H1 (cell line): Measurements from ENCODE around the gene EPB41L4A. TPM values are rescaled to one million over a fixed set of nuclear protein-coding genes. Genes with fewer than 3 reads are reported as not detected.

Source experiments
- CTCF ChIA-PET: fragments of 300-600 bp; sonication (Branson Sonifier 250); formaldehyde crosslinking; loops from one replicate; lab custom pipeline; 2021; ENCODE audit not compliant: partially characterized antibody; lab: Charles Lee
- POLR2A ChIA-PET: fragments of 300-600 bp; sonication (Branson Sonifier 250); formaldehyde crosslinking; loops from one replicate; lab custom pipeline; 2021; ENCODE audit warnings: inconsistent platforms; ENCODE audit not compliant: partially characterized antibody; lab: Charles Lee
- DNase-seq, 2 experiments: peaks; one replicate each; pipeline versions ENCODE4 v3.0.0 to v3.0.0-alpha.2; 2010 to 2022; ENCODE audit warnings: low spot score in 2 of 2, low read depth in 1 of 2, mixed read lengths in 1 of 2
- FAIRE-seq: peaks from 2 replicates; lab custom pipeline; 2011; peaks lifted over from hg19 to GRCh38; lab: Jason Lieb, UNC
- H2AFZ ChIP-seq: 2 replicates; pipeline ENCODE4 v1.8.1; 2012; ENCODE audit warnings: low read length, inconsistent platforms
- H2AK5ac ChIP-seq: 2 replicates; pipeline ENCODE4 v1.6.1; 2013; ENCODE audit warnings: low read depth, low read length
- H2BK120ac ChIP-seq: replicated peaks from 2 replicates; pipeline ENCODE3; 2013; ENCODE audit warnings: low read depth, low read length, inconsistent platforms
- H2BK12ac ChIP-seq: 2 replicates; pipeline ENCODE4 v1.6.1; 2013; ENCODE audit warnings: low read depth, low read length
- H2BK15ac ChIP-seq: 2 replicates; pipeline ENCODE4 v1.6.1; 2013; ENCODE audit warnings: low read length
- H2BK20ac ChIP-seq: 2 replicates; pipeline ENCODE4 v1.6.1; 2013; ENCODE audit warnings: low read length
- H2BK5ac ChIP-seq: 2 replicates; pipeline ENCODE4 v1.6.1; 2013; ENCODE audit warnings: low read depth, low read length
- H3K14ac ChIP-seq: 2 replicates; pipeline ENCODE4 v1.6.1; 2013; ENCODE audit warnings: inconsistent platforms; ENCODE audit not compliant: insufficient read length
- H3K18ac ChIP-seq: 2 replicates; pipeline ENCODE4 v1.6.1; 2013; ENCODE audit warnings: low read length; ENCODE audit errors: extremely low read depth
- H3K23ac ChIP-seq: 2 replicates; pipeline ENCODE4 v1.6.1; 2013; ENCODE audit warnings: inconsistent platforms; ENCODE audit not compliant: insufficient read length
- H3K23me2 ChIP-seq: 2 replicates; pipeline ENCODE4 v1.6.1; 2013; ENCODE audit warnings: low read depth, low read length
- H3K27ac ChIP-seq: 2 replicates; pipeline ENCODE4 v1.6.1; 2011; ENCODE audit warnings: low read depth, low read length, inconsistent platforms
- H3K27me3 ChIP-seq, 4 experiments: replicated peaks in 1 of 4; 1 replicate in 1 of 4; 2 replicates in 3 of 4; pipeline versions ENCODE4 v1.6.1 to v1.8.1; 2011 to 2013; ENCODE audit warnings: low read length in 3 of 4, mild to moderate bottlenecking in 3 of 4, inconsistent platforms in 2 of 4, mixed read lengths in 2 of 4, moderate library complexity in 1 of 4; ENCODE audit not compliant: control insufficient read depth in 3 of 4, insufficient read depth in 3 of 4; ENCODE audit errors: extremely low read depth in 1 of 4
- H3K36me3 ChIP-seq, 4 experiments: 2 replicates each; pipeline versions ENCODE4 v1.6.1 to v1.8.1; 2011 to 2013; ENCODE audit warnings: mild to moderate bottlenecking in 4 of 4, low read length in 3 of 4, moderate library complexity in 2 of 4, control low read depth in 1 of 4, inconsistent platforms in 1 of 4; ENCODE audit not compliant: insufficient read depth in 4 of 4, control insufficient read depth in 2 of 4
- H3K4ac ChIP-seq: replicated peaks from 2 replicates; pipeline ENCODE3; 2013; ENCODE audit warnings: low read length, low read depth, mixed read lengths, inconsistent platforms; ENCODE audit not compliant: insufficient read length
- H3K4me1 ChIP-seq, 4 experiments: replicated peaks in 1 of 4; 1 replicate in 1 of 4; 2 replicates in 3 of 4; pipeline versions ENCODE4 v1.6.1 to v1.8.1; 2011 to 2013; ENCODE audit warnings: low read length in 3 of 4, inconsistent platforms in 2 of 4, mixed read lengths in 1 of 4; ENCODE audit not compliant: insufficient read depth in 4 of 4, control insufficient read depth in 3 of 4
- H3K4me2 ChIP-seq, 2 experiments: 2 replicates each; pipeline versions ENCODE4 v1.6.1 to v1.8.1; 2011 to 2013; ENCODE audit warnings: low read depth in 2 of 2, low read length in 2 of 2, control low read depth in 1 of 2, inconsistent platforms in 1 of 2, mild to moderate bottlenecking in 1 of 2; ENCODE audit not compliant: insufficient read depth in 1 of 2
- H3K4me3 ChIP-seq, 4 experiments: fragments of 200-600, 300-600 bp in 1 of 4; sonication (generic), shearing (Covaris generic), sonication (Bioruptor Twin) in 1 of 4; 2 replicates each; pipeline versions ENCODE4 v1.5.1 to v1.8.1; 2011 to 2016; ENCODE audit warnings: low read length in 4 of 4, low read depth in 3 of 4, control low read depth in 2 of 4, inconsistent platforms in 2 of 4, mild to moderate bottlenecking in 2 of 4, mixed read lengths in 1 of 4, moderate library complexity in 1 of 4; ENCODE audit not compliant: insufficient read depth in 2 of 4; ENCODE audit errors: extremely low read depth in 1 of 4
- H3K56ac ChIP-seq: replicated peaks from 2 replicates; pipeline ENCODE3; 2013; ENCODE audit warnings: low read depth, mild to moderate bottlenecking, mixed read lengths, low read length, inconsistent platforms; ENCODE audit not compliant: insufficient read length
- H3K79me1 ChIP-seq: 2 replicates; pipeline ENCODE4 v1.6.1; 2013; ENCODE audit warnings: low read depth, low read length, control low read depth
- H3K79me2 ChIP-seq, 2 experiments: 2 replicates each; pipeline versions ENCODE4 v1.6.1 to v1.8.1; 2012 to 2013; ENCODE audit warnings: low read length in 2 of 2, mild to moderate bottlenecking in 2 of 2, inconsistent platforms in 1 of 2; ENCODE audit not compliant: insufficient read depth in 2 of 2, control insufficient read depth in 1 of 2
- H3K9ac ChIP-seq, 4 experiments: replicated peaks in 1 of 4; 1 replicate in 1 of 4; 2 replicates in 3 of 4; pipeline versions ENCODE4 v1.6.1 to v1.8.1; 2011 to 2013; ENCODE audit warnings: low read depth in 3 of 4, low read length in 3 of 4, control low read depth in 2 of 4, mild to moderate bottlenecking in 2 of 4, moderate library complexity in 2 of 4, inconsistent platforms in 1 of 4; ENCODE audit errors: extremely low read depth in 1 of 4
- H3K9me3 ChIP-seq, 2 experiments: 2 replicates each; pipeline versions ENCODE4 v1.6.1 to v1.8.1; 2012 to 2013; ENCODE audit warnings: mild to moderate bottlenecking in 2 of 2, moderate library complexity in 2 of 2, control low read depth in 1 of 2, inconsistent platforms in 1 of 2, low read depth in 1 of 2, low read length in 1 of 2, mixed read lengths in 1 of 2; ENCODE audit not compliant: insufficient read depth in 2 of 2
- H4K20me1 ChIP-seq, 2 experiments: replicated peaks in 1 of 2; 2 replicates each; pipeline versions ENCODE3 to v1.8.1; 2011 to 2013; ENCODE audit warnings: inconsistent platforms in 2 of 2, low read length in 2 of 2, mild to moderate bottlenecking in 1 of 2; ENCODE audit not compliant: insufficient read depth in 2 of 2, control insufficient read depth in 1 of 2
- H4K5ac ChIP-seq: 2 replicates; pipeline ENCODE4 v1.6.1; 2013; ENCODE audit warnings: low read length, low read depth, mixed read lengths, inconsistent platforms; ENCODE audit not compliant: insufficient read length
- H4K8ac ChIP-seq: 2 replicates; pipeline ENCODE4 v1.8.0; 2013; ENCODE audit warnings: mild to moderate bottlenecking, moderate library complexity, low read length, inconsistent platforms; ENCODE audit not compliant: insufficient read depth; ENCODE audit errors: extremely low read depth
- H4K91ac ChIP-seq: replicated peaks from 2 replicates; pipeline ENCODE3; 2013; ENCODE audit warnings: low read length, mixed read lengths, inconsistent platforms; ENCODE audit not compliant: insufficient read length
- EP300 ChIP-seq, 2 experiments: IDR thresholded peaks; 1 replicate in 1 of 2; 2 replicates in 1 of 2; pipeline ENCODE4 v1.6.1; 2011 to 2012; ENCODE audit warnings: low read depth in 2 of 2, low read length in 2 of 2, mild to moderate bottlenecking in 2 of 2, borderline replicate concordance in 1 of 2, inconsistent platforms in 1 of 2, moderate library complexity in 1 of 2
- FOSL1 ChIP-seq: IDR thresholded peaks from 2 replicates; pipeline ENCODE4 v1.6.1; 2011; ENCODE audit warnings: mild to moderate bottlenecking, low read depth, low read length, moderate library complexity; ENCODE audit not compliant: insufficient read depth
- GABPA ChIP-seq: IDR thresholded peaks from 2 replicates; pipeline ENCODE4 v1.6.1; 2011; ENCODE audit warnings: mild to moderate bottlenecking, low read length, moderate library complexity, borderline replicate concordance; ENCODE audit not compliant: insufficient read depth
- KDM5A ChIP-seq: fragments of 200-600 bp; IDR thresholded peaks from 2 replicates; pipeline ENCODE4 v1.7.1; 2012; ENCODE audit warnings: mild to moderate bottlenecking, low read length, inconsistent platforms, mixed read lengths
- NANOG ChIP-seq: IDR thresholded peaks from 2 replicates; pipeline ENCODE4 v1.6.1; 2011; ENCODE audit warnings: low read length, low read depth, mild to moderate bottlenecking, inconsistent platforms; ENCODE audit not compliant: insufficient read depth, poor library complexity, severe bottlenecking
- NRF1 ChIP-seq: IDR thresholded peaks from 2 replicates; pipeline ENCODE4 v1.6.1; 2011; ENCODE audit warnings: mild to moderate bottlenecking, low read depth, low read length, improper control_type of control experiment
- SIN3A ChIP-seq, 2 experiments: IDR thresholded peaks in 1 of 2; conservative IDR thresholded peaks in 1 of 2; 2 replicates each; pipeline ENCODE4 v1.6.1; 2011 to 2012; ENCODE audit warnings: low read length in 2 of 2, improper control_type of control experiment in 1 of 2, low read depth in 1 of 2, mild to moderate bottlenecking in 1 of 2
- SIX5 ChIP-seq: IDR thresholded peaks from 2 replicates; pipeline ENCODE4 v1.6.1; 2011; ENCODE audit warnings: mild to moderate bottlenecking, low read depth, low read length
- SP4 ChIP-seq: IDR thresholded peaks from 2 replicates; pipeline ENCODE4 v1.6.1; 2012; ENCODE audit warnings: low read length, inconsistent platforms
- SRF ChIP-seq: IDR thresholded peaks from 2 replicates; pipeline ENCODE4 v1.6.1; 2011; ENCODE audit warnings: mild to moderate bottlenecking, low read depth, low read length, moderate library complexity
- TEAD4 ChIP-seq: IDR thresholded peaks from 2 replicates; pipeline ENCODE4 v1.6.1; 2012; ENCODE audit warnings: low read depth, low read length, inconsistent platforms, mixed read lengths
- WGBS, 2 experiments: shearing (Covaris generic) in 1 of 2; methylation state at CpG; one replicate each; pipeline versions ENCODE4 v1.1.6 to v1.1.7; 2013 to 2015; ENCODE audit warnings: low lambda C conversion rate in 2 of 2, mixed read lengths in 2 of 2, inconsistent platforms in 1 of 2, low coverage in 1 of 2, missing lambda C conversion rate in 1 of 2; ENCODE audit not compliant: insufficient replicate concordance in 2 of 2, insufficient coverage in 1 of 2, insufficient read length in 1 of 2; ENCODE audit errors: extremely low coverage in 1 of 2, missing lambda C conversion rate in 1 of 2; 5-methylcytosine and 5-hydroxymethylcytosine counted together
- polyA plus RNA-seq, 7 experiments: library from polyadenylated mRNA; depleted of rRNA in 3 of 7; stranded (reverse) in 5 of 7; unstranded in 2 of 7; fragments of >200 nt in 5 of 7; fragments of 200-250 nt in 2 of 7; gene quantifications; 1 replicate in 5 of 7; 2 replicates in 1 of 7; 4 replicates in 1 of 7; pipeline versions ENCODE4 v1.2.1 to v1.2.3, GENCODE V29; 2011 to 2013; ENCODE audit warnings: missing spikeins in 2 of 7, mixed read lengths in 2 of 7
- total RNA-seq: library from RNA; stranded (reverse); fragmentation: NEBNext Ultra II Directional; extraction: Animal tissue kit (Norgen Biotek cat#: 25700); gene quantifications from 2 replicates; pipeline ENCODE4 v1.2.1, GENCODE V29; 2021

Gene EPB41L4A
- total and polyA plus RNA-seq, 2 of the 8 experiments (the other 6 are each of a cell fraction or from before 2014, with no cell fraction given) = 1.6 to 4.6 TPM

DNA sequence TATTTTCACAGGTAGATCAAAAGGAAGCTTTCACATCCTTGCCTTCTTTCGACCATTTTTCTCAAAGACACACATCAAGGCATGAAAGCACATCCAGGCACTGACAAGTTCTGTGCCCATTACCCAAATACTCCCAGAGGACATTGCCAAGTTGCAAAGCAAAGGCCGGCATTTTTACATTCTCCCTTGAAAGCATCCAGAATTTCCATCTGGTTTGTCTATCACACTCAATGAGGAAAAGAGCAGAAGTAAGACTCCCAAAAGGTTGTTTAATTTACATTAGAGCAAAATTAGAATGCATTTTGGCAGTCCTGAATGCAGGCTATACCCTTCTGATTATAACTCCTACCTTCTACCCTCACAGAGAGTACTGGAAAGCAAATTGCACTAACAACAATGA is 160.5 kb downstream of the EPB41L4A start:
- no peaks in the 10 kb centered on the region for H3K36me3 ChIP-seq
- H2AK5ac ChIP-seq = no peak overlapping the region
- H3K4ac ChIP-seq = no peak overlapping the region
- DNase-seq (no peak), FAIRE-seq (no peak)
- no peak overlapping the region for H3K18ac ChIP-seq
- H4K20me1 ChIP-seq = no peaks in the 10 kb centered on the region
- ChIA-PET CTCF (interaction anchor here (1.1 to 1.4 kb wide), 3 partner anchors 22 to 234 kb away, joined by 3 to 4 read pairs (median 3); no protein-coding TSS in a partner anchor), POLR2A (no interaction called here)
- no peaks in the 10 kb centered on the region for H3K79me2 ChIP-seq
- no peak overlapping the region for H3K4me3 ChIP-seq
- no peak overlapping the region for H3K14ac ChIP-seq
- H2BK5ac ChIP-seq = no peak overlapping the region
- H3K27me3 ChIP-seq = no peaks in the 10 kb centered on the region
- H3K9me3 ChIP-seq = no peaks in the 10 kb centered on the region
- no peak overlapping the region for H3K4me2 ChIP-seq
- no peak overlapping the region for H3K56ac ChIP-seq
- no peak overlapping the region for H4K8ac ChIP-seq
- no peak overlapping the region for H3K9ac ChIP-seq
- no peak overlapping the region for H4K5ac ChIP-seq
- H2BK15ac ChIP-seq = no peak overlapping the region
- H2BK20ac ChIP-seq = no peak overlapping the region
- H2AFZ ChIP-seq = no peak overlapping the region
- H4K91ac ChIP-seq = no peak overlapping the region
- peaks cover 0 to 7% (median 3%) of the 10 kb centered on the region in 4 experiments; a peak in 4 of 7 replicates for H3K4me1 ChIP-seq
- no peak overlapping the region for H2BK120ac ChIP-seq
- H2BK12ac ChIP-seq = no peak overlapping the region
- H3K23ac ChIP-seq = no peak overlapping the region
- H3K27ac ChIP-seq = no peak overlapping the region
- H3K23me2 ChIP-seq = no peaks in the 10 kb centered on the region
- H3K79me1 ChIP-seq = no peaks in the 10 kb centered on the region
- WGBS, 2 experiments = 90% methylated on average over 2 of the region's 2 CpGs; no CpG with 5 or more reads in 1 of the 2 experiments
- TF ChIP-seq TEAD4 (no peak), SRF (no peak), SP4 (no peak), SIN3A (conservative IDR thresholded peaks at IDR 0.05 in 1 of 2, IDR thresholded peaks at IDR 0.05 in 1 of 2; ENCODE audit: low read depth in 1 of 2, low read length in 2 of 2) (no peak), GABPA (no peak), SIX5 (no peak), NRF1 (no peak), KDM5A (no peak), NANOG (no peak), FOSL1 (no peak), EP300 (IDR thresholded peaks at IDR 0.05; ENCODE audit: borderline replicate concordance in 1 of 2, low read depth in 2 of 2, low read length in 2 of 2) (no peak)
